HG03139 (cell line): ENCODE measurements around the gene KCNH1.

Source experiments
- ATAC-seq: cut with Tn5 transposase; IDR thresholded peaks from one replicate; pipeline ENCODE4 v1.9.1; 2021; ENCODE audit not compliant: unreplicated experiment

Gene KCNH1

GRCh38 chr1:210883821-210884220 lies 250.1 kb downstream of the KCNH1 start:
- no peak for ATAC-seq

GRCh38 chr1:210882414-210883221 lies 251.3 kb downstream of the KCNH1 start:
- no peak for ATAC-seq

GRCh38 chr1:210878564-210878963 lies 255.4 kb downstream of the KCNH1 start:
- ATAC-seq, result no peak

GRCh38 chr1:210876275-210876674 lies 257.7 kb downstream of the KCNH1 start:
- ATAC-seq, result no peak

GRCh38 chr1:210866532-210866931 lies 267.4 kb downstream of the KCNH1 start:
- ATAC-seq, result no peak

GRCh38 chr1:210857705-210858104 lies 276.2 kb downstream of the KCNH1 start:
- no peak for ATAC-seq

GRCh38 chr1:210857146-210857663 lies 276.7 kb downstream of the KCNH1 start:
- no peak for ATAC-seq

- ATAC-seq, result no peak
These were observed 278.5 kb downstream of the KCNH1 start for GRCh38 chr1:210855440-210855839.

GRCh38 chr1:210853276-210853675 lies 280.7 kb downstream of the KCNH1 start:
- no peak for ATAC-seq

GRCh38 chr1:210850556-210850955 lies 283.4 kb downstream of the KCNH1 start:
- ATAC-seq, result no peak

- no peak for ATAC-seq
These were observed 285.5 kb downstream of the KCNH1 start for GRCh38 chr1:210848474-210848873.

GRCh38 chr1:210841926-210842625 lies 291.9 kb downstream of the KCNH1 start:
- ATAC-seq, result no peak

GRCh38 chr1:210830034-210831028 lies 303.6 kb downstream of the KCNH1 start:
- no peak for ATAC-seq

GRCh38 chr1:210828996-210829596 lies 304.9 kb downstream of the KCNH1 start:
- ATAC-seq, result no peak

GRCh38 chr1:210827481-210827880 lies 306.5 kb downstream of the KCNH1 start:
- ATAC-seq, result no peak

- no peak for ATAC-seq
These were observed 307.3 kb downstream of the KCNH1 start for GRCh38 chr1:210826686-210827085.

GRCh38 chr1:210822932-210823331 lies 311.0 kb downstream of the KCNH1 start:
- ATAC-seq, result no peak

GRCh38 chr1:210822241-210822640 lies 311.7 kb downstream of the KCNH1 start:
- no peak for ATAC-seq

- no peak for ATAC-seq
These were observed 312.3 kb downstream of the KCNH1 start for GRCh38 chr1:210821615-210822014.

- no peak for ATAC-seq
These were observed 314.7 kb downstream of the KCNH1 start for GRCh38 chr1:210819266-210819665.
